HG02885 (cell line): ENCODE data around the gene ACOT7.
"Not testable (repeated sequence)": the region's sequence is repeated elsewhere in the genome, so short reads cannot be mapped to it uniquely, and the experiment has no call there.

Experiments used
- ATAC-seq: cut with Tn5 transposase; IDR thresholded peaks from one replicate; pipeline ENCODE4 v1.9.1; 2021; ENCODE audit warnings: mild to moderate bottlenecking; ENCODE audit not compliant: unreplicated experiment, poor library complexity

ACOT7 gene

GRCh38 chr1:6393400-6394187 is at the start of gene ACOT7:
Gene ACOT7 (minus strand): TSS chr1:6393767. CDS start chr1:6393399, 368 bp downstream.
- peak; percentile 82 for ATAC-seq

GRCh38 chr1:6441586-6441985 is 48.0 kb upstream of the ACOT7 start:
- no peak for ATAC-seq

GRCh38 chr1:6440198-6441126 is 46.9 kb upstream of the ACOT7 start:
- no peak for ATAC-seq

- no peak for ATAC-seq
Observed at GRCh38 chr1:6438047-6438525, 44.5 kb upstream of the ACOT7 start.

- not testable (repeated sequence) for ATAC-seq
Observed at GRCh38 chr1:6437012-6437700, 43.6 kb upstream of the ACOT7 start.

GRCh38 chr1:6436277-6436676 is 42.7 kb upstream of the ACOT7 start:
- ATAC-seq, result not testable (repeated sequence)

GRCh38 chr1:6435547-6435946 is 42.0 kb upstream of the ACOT7 start:
- no peak for ATAC-seq

GRCh38 chr1:6435129-6435528 is 41.6 kb upstream of the ACOT7 start:
- no peak for ATAC-seq

GRCh38 chr1:6434186-6434585 is 40.6 kb upstream of the ACOT7 start:
- ATAC-seq, result no peak

GRCh38 chr1:6431645-6432579 is 38.3 kb upstream of the ACOT7 start:
- ATAC-seq, result not testable (repeated sequence)

GRCh38 chr1:6429660-6430411 is 36.3 kb upstream of the ACOT7 start:
- not testable (repeated sequence) for ATAC-seq

- not testable (repeated sequence) for ATAC-seq
Observed at GRCh38 chr1:6428453-6428852, 34.9 kb upstream of the ACOT7 start.

- ATAC-seq, result no peak
Observed at GRCh38 chr1:6427441-6428390, 34.1 kb upstream of the ACOT7 start.

- no peak for ATAC-seq
Observed at GRCh38 chr1:6426972-6427350, 33.4 kb upstream of the ACOT7 start.

- no peak for ATAC-seq
Observed at GRCh38 chr1:6426277-6426971, 32.9 kb upstream of the ACOT7 start.

GRCh38 chr1:6425658-6426057 is 32.1 kb upstream of the ACOT7 start:
- ATAC-seq, result no peak
